Measurements from ENCODE around the gene FYN. TPM values are rescaled to one million over a fixed set of nuclear protein-coding genes. Genes with fewer than 3 reads are reported as not detected.

The FYN gene
- polyA plus RNA-seq, 3 donors = 88.4 to 149 (median 114) TPM

GRCh38 chr6:111874025-111874415, 768 bp upstream of the FYN start:
- Mint-ChIP-seq H3K4me1 (peaks cover 46% of the 10 kb centered on the region), H3K4me3 (peak overlapping the region; percentile 93 to 95), H3K27me3 (ENCODE audit: low read depth in 3 of 3) (no peaks in the 10 kb centered on the region), H3K36me3 (peaks cover 4 to 11% of the 10 kb centered on the region in 2 donors), H3K27ac (peak overlapping the region; percentile 76 to 95 (median 92)), H3K9me3 (no peaks in the 10 kb centered on the region)
- no peak for TF ChIP-seq CTCF (IDR thresholded peaks at IDR 0.05)
- Histone ChIP-seq H2AFZ (ENCODE audit: insufficient read depth, low read depth, low read length, poor library complexity, severe bottlenecking) (peak overlapping the region; percentile 49), H3K4me1 (ENCODE audit: control insufficient read depth in 1 of 2, insufficient read depth in 2 of 2, low read length in 2 of 2) (peaks cover 32 to 45% of the 10 kb centered on the region in 2 donors), H3K9me3 (replicated peaks in 1 of 2; ENCODE audit: control insufficient read depth in 1 of 2, insufficient read depth in 1 of 2, low read length in 2 of 2) (no peaks in the 10 kb centered on the region), H3K36me3 (replicated peaks in 1 of 2; ENCODE audit: control insufficient read depth in 1 of 2, insufficient read depth in 2 of 2, low read length in 2 of 2) (peaks cover 0 to 7% of the 10 kb centered on the region in 2 donors), H3K4me2 (replicated peaks; ENCODE audit: extremely low read depth, low read length, poor library complexity, severe bottlenecking) (peak overlapping the region; percentile 69), H3K27ac (ENCODE audit: low read depth in 1 of 2, low read length in 2 of 2) (peak overlapping the region in 1 of 2 donors; percentile 88), H3K4me3 (replicated peaks in 1 of 3; ENCODE audit: low read depth in 2 of 3, low read length in 3 of 3) (peak overlapping the region; percentile 65 to 89 (median 71)), H3K27me3 (ENCODE audit: control insufficient read depth in 2 of 2, insufficient read depth in 2 of 2, low read length in 2 of 2) (no peaks in the 10 kb centered on the region), H4K20me1 (ENCODE audit: insufficient read depth, low read length) (peaks cover 32% of the 10 kb centered on the region), H3K9ac (ENCODE audit: insufficient read depth, low read length, poor library complexity, severe bottlenecking) (peak overlapping the region; percentile 83), H3K79me2 (ENCODE audit: insufficient read depth, low read length) (peaks cover 37% of the 10 kb centered on the region)
- no CpG with 5 or more reads among the region's 8 CpGs for WGBS (ENCODE audit: insufficient coverage)
- peak; percentile 51 to 66 (median 62) for DNase-seq
- intact Hi-C loops (cut with micrococcal nuclease) = loop anchor here (5.0 to 10.0 kb wide), 4 partner anchors 68 to 123 kb away; no protein-coding TSS in a partner anchor

- peak overlapping the region; percentile 57 for H2AFZ ChIP-seq (ENCODE audit: insufficient read depth, low read depth, low read length, poor library complexity, severe bottlenecking)
- under 1% methylated on average over 76 of the region's 83 CpGs for WGBS (ENCODE audit: insufficient coverage)
- no peaks in the 10 kb centered on the region for H3K27me3 ChIP-seq (ENCODE audit: control insufficient read depth in 2 of 2, insufficient read depth in 2 of 2, low read length in 2 of 2)
- peaks cover 32 to 48% of the 10 kb centered on the region in 2 donors for H3K4me1 ChIP-seq (ENCODE audit: control insufficient read depth in 1 of 2, insufficient read depth in 2 of 2, low read length in 2 of 2)
- intact Hi-C loops (cut with micrococcal nuclease) = loop anchor here (5.0 to 10.0 kb wide), 4 partner anchors 68 to 125 kb away; no protein-coding TSS in a partner anchor
- H3K27ac Mint-ChIP-seq = peak overlapping the region; percentile 84 to 95 (median 92)
- H3K9ac ChIP-seq (ENCODE audit: insufficient read depth, low read length, poor library complexity, severe bottlenecking) = peak overlapping the region; percentile 83
- H4K20me1 ChIP-seq (ENCODE audit: insufficient read depth, low read length) = peaks cover 46% of the 10 kb centered on the region
- peaks cover 9 to 13% of the 10 kb centered on the region in 2 donors for H3K36me3 Mint-ChIP-seq
- peak overlapping the region; percentile 65 to 95 (median 89) for H3K4me3 ChIP-seq (replicated peaks in 1 of 3; ENCODE audit: low read depth in 2 of 3, low read length in 3 of 3)
- TF ChIP-seq CTCF (IDR thresholded peaks at IDR 0.05) = no peak
- peaks cover 51% of the 10 kb centered on the region for H3K79me2 ChIP-seq (ENCODE audit: insufficient read depth, low read length)
- peaks cover 0 to 8% of the 10 kb centered on the region in 2 donors for H3K36me3 ChIP-seq (replicated peaks in 1 of 2; ENCODE audit: control insufficient read depth in 1 of 2, insufficient read depth in 2 of 2, low read length in 2 of 2)
- no peaks in the 10 kb centered on the region for H3K9me3 ChIP-seq (replicated peaks in 1 of 2; ENCODE audit: control insufficient read depth in 1 of 2, insufficient read depth in 1 of 2, low read length in 2 of 2)
- peaks cover 0 to 2% (median under 1%) of the 10 kb centered on the region in 3 donors for H3K27me3 Mint-ChIP-seq (ENCODE audit: low read depth in 3 of 3)
- H3K9me3 Mint-ChIP-seq = no peaks in the 10 kb centered on the region
- H3K4me1 Mint-ChIP-seq = peaks cover 56% of the 10 kb centered on the region
- H3K4me3 Mint-ChIP-seq = peak overlapping the region; percentile 89 to 95
- peak overlapping the region; percentile 69 for H3K4me2 ChIP-seq (replicated peaks; ENCODE audit: extremely low read depth, low read length, poor library complexity, severe bottlenecking)
- peak overlapping the region; percentile 71 to 88 for H3K27ac ChIP-seq (ENCODE audit: low read depth in 1 of 2, low read length in 2 of 2)
- peak; percentile 23 to 50 (median 37) for DNase-seq
Measured at GRCh38 chr6:111872401-111873177, 663 bp downstream of the FYN start.

Measured in CD14-positive monocyte (primary cell).